Endothelial cell (in vitro differentiated cells): ENCODE data around the gene NHEJ1. TPM values are rescaled to one million over a fixed set of nuclear protein-coding genes. Genes with fewer than 3 reads are reported as not detected.

ENCODE experiments used
- DNase-seq: peaks from one replicate; pipeline ENCODE4 v3.0.0; 2021; ENCODE audit warnings: low spot score
- H3K27ac Mint-ChIP-seq: one replicate; pipeline ENCODE4 v1.8.0; 2021; ENCODE audit warnings: mixed read lengths, inconsistent platforms; ENCODE audit not compliant: unreplicated experiment
- H3K27me3 Mint-ChIP-seq: one replicate; pipeline ENCODE4 v1.8.0; 2021; ENCODE audit warnings: mild to moderate bottlenecking, moderate library complexity, mixed read lengths, inconsistent platforms; ENCODE audit not compliant: unreplicated experiment
- H3K36me3 Mint-ChIP-seq: one replicate; pipeline ENCODE4 v1.8.0; 2021; ENCODE audit warnings: mild to moderate bottlenecking, low read depth, mixed read lengths, inconsistent platforms; ENCODE audit not compliant: unreplicated experiment
- H3K4me1 Mint-ChIP-seq: one replicate; pipeline ENCODE4 v1.8.0; 2021; ENCODE audit warnings: mild to moderate bottlenecking, mixed read lengths, inconsistent platforms; ENCODE audit not compliant: unreplicated experiment
- H3K4me3 Mint-ChIP-seq: one replicate; pipeline ENCODE4 v1.8.0; 2021; ENCODE audit warnings: mild to moderate bottlenecking, mixed read lengths, inconsistent platforms; ENCODE audit not compliant: unreplicated experiment
- H3K9me3 Mint-ChIP-seq: one replicate; pipeline ENCODE4 v1.8.0; 2021; ENCODE audit warnings: mixed read lengths, inconsistent platforms; ENCODE audit not compliant: unreplicated experiment
- CTCF ChIP-seq: fragments of 200-600 bp; sonication (generic); IDR thresholded peaks from one replicate; pipeline ENCODE4 v1.5.0; 2021; ENCODE audit warnings: antibody characterized with exemption; ENCODE audit not compliant: unreplicated experiment
- total RNA-seq: library from RNA; stranded (reverse); fragmentation: NEBNext Ultra II Directional; extraction: Animal tissue kit (Norgen Biotek cat#: 25700); gene quantifications from one replicate; pipeline ENCODE4 v1.2.1, GENCODE V29; 2021; ENCODE audit not compliant: unreplicated experiment

Gene NHEJ1
- total RNA-seq, 1 donor from 2014 or later: 11.1 TPM

GRCh38 chr2:219175486-219175885 lies 14.9 kb upstream of the NHEJ1 start:
- no peak for DNase-seq
- Mint-ChIP-seq H3K27ac (peak overlapping the region; percentile 36), H3K9me3 (no peaks in the 10 kb centered on the region), H3K36me3 (peaks cover 40% of the 10 kb centered on the region), H3K4me3 (no peak overlapping the region), H3K4me1 (peaks cover 38% of the 10 kb centered on the region), H3K27me3 (peaks cover 22% of the 10 kb centered on the region)
- no peak for TF ChIP-seq CTCF

GRCh38 chr2:219174801-219175200 lies 14.2 kb upstream of the NHEJ1 start:
- no peaks in the 10 kb centered on the region for H3K9me3 Mint-ChIP-seq
- no peak overlapping the region for H3K27ac Mint-ChIP-seq
- peaks cover 38% of the 10 kb centered on the region for H3K4me1 Mint-ChIP-seq
- DNase-seq: no peak
- H3K27me3 Mint-ChIP-seq: peaks cover 22% of the 10 kb centered on the region
- no peak for TF ChIP-seq CTCF
- peaks cover 40% of the 10 kb centered on the region for H3K36me3 Mint-ChIP-seq
- H3K4me3 Mint-ChIP-seq: peak overlapping the region; percentile 80

GRCh38 chr2:219174146-219174545 lies 13.5 kb upstream of the NHEJ1 start:
- no peaks in the 10 kb centered on the region for H3K9me3 Mint-ChIP-seq
- no peak for DNase-seq
- H3K27ac Mint-ChIP-seq: peak overlapping the region; percentile 13
- peak overlapping the region; percentile 80 for H3K4me3 Mint-ChIP-seq
- no peak for TF ChIP-seq CTCF
- H3K4me1 Mint-ChIP-seq: peaks cover 35% of the 10 kb centered on the region
- peaks cover 20% of the 10 kb centered on the region for H3K27me3 Mint-ChIP-seq
- H3K36me3 Mint-ChIP-seq: peaks cover 36% of the 10 kb centered on the region

GRCh38 chr2:219173176-219173575 lies 12.6 kb upstream of the NHEJ1 start:
- TF ChIP-seq CTCF: no peak
- DNase-seq: no peak
- Mint-ChIP-seq H3K27ac (no peak overlapping the region), H3K4me3 (no peak overlapping the region), H3K27me3 (peaks cover 16% of the 10 kb centered on the region), H3K36me3 (peaks cover 32% of the 10 kb centered on the region), H3K9me3 (no peaks in the 10 kb centered on the region), H3K4me1 (peaks cover 31% of the 10 kb centered on the region)

GRCh38 chr2:219172231-219173154 lies 11.9 kb upstream of the NHEJ1 start:
- Mint-ChIP-seq H3K4me3 (no peak overlapping the region), H3K4me1 (peaks cover 31% of the 10 kb centered on the region), H3K27ac (peak overlapping the region; percentile 36), H3K36me3 (peaks cover 35% of the 10 kb centered on the region), H3K9me3 (no peaks in the 10 kb centered on the region), H3K27me3 (peaks cover 17% of the 10 kb centered on the region)
- DNase-seq: no peak
- TF ChIP-seq CTCF: no peak
